Common myeloid progenitor, CD34-positive (primary cell): ENCODE results near the gene CLEC9A.

Experiments
- CTCF ChIA-PET: fragments of 350-600 bp; sonication (Branson Sonifier 250); formaldehyde crosslinking; loops from one replicate; lab custom pipeline; 2021; ENCODE audit warnings: antibody characterized with exemption; lab: Charles Lee
- POLR2A ChIA-PET: fragments of 350-600 bp; sonication (Branson Sonifier 250); formaldehyde crosslinking; loops from one replicate; lab custom pipeline; 2021; ENCODE audit warnings: antibody characterized with exemption; lab: Charles Lee
- DNase-seq, 3 donors: peaks; one replicate each; pipeline versions ENCODE4 v3.0.0 to v3.0.0-alpha.2; 2013
- H3K27ac ChIP-seq, 2 experiments: 1 replicate in 1 of 2; 2 replicates in 1 of 2; pipeline ENCODE4 v1.7.0; 2013; ENCODE audit warnings: inconsistent platforms in 2 of 2, low read length in 2 of 2, mild to moderate bottlenecking in 2 of 2, low read depth in 1 of 2, moderate library complexity in 1 of 2; ENCODE audit not compliant: severe bottlenecking in 2 of 2, insufficient read depth in 1 of 2, poor library complexity in 1 of 2
- H3K27me3 ChIP-seq, 5 experiments: replicated peaks in 2 of 5; 1 replicate in 3 of 5; 2 replicates in 2 of 5; pipeline versions ENCODE4 v1.6.1 to v1.7.0; 2013; ENCODE audit warnings: low read length in 4 of 5, mild to moderate bottlenecking in 2 of 5, moderate library complexity in 2 of 5, inconsistent platforms in 1 of 5; ENCODE audit not compliant: insufficient read depth in 5 of 5, control insufficient read depth in 4 of 5
- H3K36me3 ChIP-seq, 4 experiments: 1 replicate in 2 of 4; 2 replicates in 2 of 4; pipeline versions ENCODE4 v1.6.1 to v1.7.0; 2013; ENCODE audit warnings: low read length in 3 of 4, control low read depth in 1 of 4, mild to moderate bottlenecking in 1 of 4; ENCODE audit not compliant: control insufficient read depth in 4 of 4, insufficient read depth in 4 of 4
- H3K4me1 ChIP-seq, 4 experiments: 1 replicate in 3 of 4; 2 replicates in 1 of 4; pipeline versions ENCODE4 v1.6.1 to v1.7.1; 2013; ENCODE audit warnings: low read length in 3 of 4, mild to moderate bottlenecking in 3 of 4, control low read depth in 1 of 4, inconsistent platforms in 1 of 4, moderate library complexity in 1 of 4; ENCODE audit not compliant: control insufficient read depth in 4 of 4, insufficient read depth in 4 of 4; ENCODE audit errors: control extremely low read depth in 1 of 4
- H3K4me3 ChIP-seq, 7 experiments: 1 replicate in 4 of 7; 2 replicates in 3 of 7; pipeline versions ENCODE4 v1.5.1 to v1.7.0; 2013; ENCODE audit warnings: mild to moderate bottlenecking in 7 of 7, low read length in 6 of 7, moderate library complexity in 6 of 7, inconsistent platforms in 2 of 7, low read depth in 2 of 7, control low read depth in 1 of 7; ENCODE audit not compliant: insufficient read depth in 4 of 7, control insufficient read depth in 1 of 7; ENCODE audit errors: extremely low read depth in 1 of 7
- H3K9me3 ChIP-seq, 5 experiments: 1 replicate in 4 of 5; 2 replicates in 1 of 5; pipeline versions ENCODE4 v1.6.1 to v1.7.1; 2013; ENCODE audit warnings: low read length in 4 of 5, mild to moderate bottlenecking in 2 of 5, inconsistent platforms in 1 of 5, low read depth in 1 of 5, moderate library complexity in 1 of 5; ENCODE audit not compliant: control insufficient read depth in 4 of 5, insufficient read depth in 2 of 5; ENCODE audit errors: control extremely low read depth in 1 of 5
- WGBS: methylation state at CpG from one replicate; pipeline ENCODE4 v1.1.5; 2013; ENCODE audit not compliant: insufficient coverage; 5-methylcytosine and 5-hydroxymethylcytosine counted together

The CLEC9A gene

DNA sequence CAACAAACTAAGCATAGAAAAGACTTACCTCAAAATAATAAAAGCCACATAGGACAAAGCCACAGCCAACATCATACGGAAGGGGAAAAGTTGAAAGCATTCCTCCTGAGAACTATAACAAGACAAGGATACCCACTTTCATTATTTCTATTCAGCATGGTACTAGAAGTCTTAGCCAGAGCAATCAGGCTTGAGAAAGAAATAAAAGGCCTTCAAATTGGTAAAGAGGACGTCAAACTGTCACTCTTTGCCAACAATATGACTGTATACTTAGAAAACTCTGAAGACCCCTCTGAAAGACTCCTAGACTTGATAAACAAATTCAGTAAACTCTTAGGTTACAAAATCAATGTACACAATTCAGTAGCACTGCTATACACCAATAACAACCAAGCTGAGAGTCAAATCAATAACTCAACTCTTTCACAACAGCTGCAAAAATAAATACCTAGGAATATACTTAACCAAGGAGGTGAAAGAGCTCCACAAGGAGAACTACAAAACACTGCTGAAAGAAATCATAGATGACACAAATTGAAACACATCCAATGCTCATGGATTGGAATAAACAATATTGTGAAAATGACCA is 79.9 kb downstream of the CLEC9A start:
- no peak overlapping the region for H3K27ac ChIP-seq
- ChIA-PET CTCF (interaction anchor here (0.9 to 1.4 kb wide), 2 partner anchors 14 to 20 kb away, joined by 3 read pairs; no protein-coding TSS in a partner anchor), POLR2A (no interaction called here)
- peaks cover 0 to 7% (median 0%) of the 10 kb centered on the region in 5 experiments for H3K9me3 ChIP-seq
- no peaks in the 10 kb centered on the region for H3K36me3 ChIP-seq
- 90% methylated on average over 1 of the region's 2 CpGs for WGBS
- peaks cover 0 to 3% (median 1%) of the 10 kb centered on the region in 4 experiments for H3K4me1 ChIP-seq
- DNase-seq: no peak
- H3K4me3 ChIP-seq: no peak overlapping the region
- H3K27me3 ChIP-seq: no peaks in the 10 kb centered on the region

DNA sequence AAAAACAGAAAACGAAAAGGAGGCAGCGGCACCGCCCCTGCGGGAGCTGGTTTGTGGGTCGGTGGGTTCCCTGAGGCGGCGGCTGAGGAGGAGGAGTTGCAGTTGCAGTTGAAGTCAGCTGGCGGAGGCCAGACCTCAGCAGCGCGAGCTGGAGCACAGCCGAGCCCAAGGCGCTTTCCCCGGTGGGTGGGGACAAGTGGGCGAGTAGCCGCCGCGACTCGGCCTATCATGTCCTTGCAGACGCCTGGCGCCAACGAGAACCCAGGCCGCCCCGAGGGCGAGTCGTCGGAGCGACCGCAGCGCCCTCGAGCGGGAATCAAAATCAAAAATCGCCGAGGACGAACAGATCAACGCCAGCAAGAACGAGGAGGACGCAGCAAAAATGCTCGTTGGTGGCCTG is 81.0 kb downstream of the CLEC9A start:
- no peak for DNase-seq
- no peak overlapping the region for H3K27ac ChIP-seq
- ChIA-PET CTCF (interaction anchor here (0.9 to 1.4 kb wide), 2 partner anchors 15 to 21 kb away, joined by 3 read pairs; no protein-coding TSS in a partner anchor), POLR2A (no interaction called here)
- peaks cover 0 to 7% (median 0%) of the 10 kb centered on the region in 5 experiments for H3K9me3 ChIP-seq
- H3K27me3 ChIP-seq: no peaks in the 10 kb centered on the region
- 93% methylated on average over 38 of the region's 38 CpGs for WGBS
- H3K4me3 ChIP-seq: no peak overlapping the region
- peaks cover 0 to 3% (median 1%) of the 10 kb centered on the region in 4 experiments for H3K4me1 ChIP-seq
- H3K36me3 ChIP-seq: no peaks in the 10 kb centered on the region

DNA sequence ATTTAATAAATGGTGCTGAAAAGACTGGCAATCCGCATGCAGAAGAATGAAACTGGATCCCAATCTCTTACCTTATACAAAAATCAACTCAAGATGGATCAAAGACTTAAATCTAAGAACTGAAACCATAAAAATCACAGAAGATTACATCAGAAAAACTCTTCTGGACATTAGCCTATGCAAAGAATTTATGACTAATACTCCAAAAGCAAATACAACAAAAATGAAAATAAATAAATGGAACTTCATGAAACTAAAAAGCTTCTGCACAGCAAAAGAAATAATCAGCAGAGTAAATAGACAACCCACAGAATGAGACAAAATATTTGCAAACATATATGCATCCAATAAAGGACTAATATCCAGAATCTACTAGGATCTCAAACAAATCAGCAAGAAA is 82.6 kb downstream of the CLEC9A start:
- Histone ChIP-seq H3K4me1 (peaks cover 0 to 3% (median 1%) of the 10 kb centered on the region in 4 experiments), H3K27ac (no peak overlapping the region), H3K27me3 (no peaks in the 10 kb centered on the region), H3K36me3 (no peaks in the 10 kb centered on the region), H3K9me3 (peaks cover 0 to 7% (median 0%) of the 10 kb centered on the region in 5 experiments), H3K4me3 (no peak overlapping the region)
- ChIA-PET CTCF (interaction anchor here (0.9 kb wide), 1 partner anchor 12 kb away, joined by 3 read pairs; no protein-coding TSS in a partner anchor), POLR2A (no interaction called here)
- no peak for DNase-seq
- WGBS: 86% methylated on average over 1 of the region's 1 CpG

DNA sequence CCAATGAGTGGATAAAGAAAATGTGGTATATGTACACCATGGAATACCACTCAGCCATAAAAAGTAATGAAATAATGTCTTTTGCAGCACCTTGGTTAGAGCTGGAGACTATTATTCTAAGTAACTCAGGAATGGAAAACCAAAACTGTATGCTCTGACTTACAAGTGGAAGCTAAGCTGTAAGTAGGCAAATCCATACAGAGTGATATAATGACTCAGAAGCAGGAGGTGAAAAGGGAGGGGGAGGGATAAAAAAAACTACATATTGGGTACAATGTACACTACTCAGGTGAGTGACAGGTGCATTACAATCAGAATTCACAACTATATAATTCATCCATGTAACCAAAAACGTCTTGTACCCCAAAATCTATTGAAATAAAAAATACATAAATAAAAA is 83.4 kb downstream of the CLEC9A start:
- ChIA-PET POLR2A (no interaction called here), CTCF (interaction anchor here (0.9 kb wide), 1 partner anchor 13 kb away, joined by 3 read pairs; no protein-coding TSS in a partner anchor)
- no peaks in the 10 kb centered on the region for H3K27me3 ChIP-seq

DNA sequence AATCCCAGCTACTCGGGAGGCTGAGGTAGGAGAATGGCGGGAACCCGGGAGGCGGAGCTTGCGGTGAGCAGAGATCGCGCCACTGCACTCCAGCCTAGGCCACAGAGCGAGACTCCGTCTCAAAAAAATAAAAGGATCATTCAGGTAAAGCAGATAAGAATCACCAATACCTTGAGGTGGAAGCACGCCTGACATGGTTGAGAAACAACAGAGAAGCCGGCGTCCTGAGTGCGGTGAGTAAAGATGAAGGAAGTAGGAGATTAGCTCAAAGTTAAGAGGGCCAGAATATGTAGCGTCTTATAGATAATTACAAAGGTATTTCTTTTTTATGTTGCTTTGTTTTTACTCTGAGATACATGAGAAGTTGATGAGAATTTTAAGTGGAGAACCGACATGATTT is 84.8 kb downstream of the CLEC9A start:
- Histone ChIP-seq H3K4me3 (no peak overlapping the region), H3K27ac (no peak overlapping the region), H3K36me3 (peaks cover 0 to 2% (median 0%) of the 10 kb centered on the region in 4 experiments), H3K9me3 (peaks cover 0 to 7% (median 0%) of the 10 kb centered on the region in 5 experiments), H3K4me1 (peaks cover 0 to 3% (median 1%) of the 10 kb centered on the region in 4 experiments), H3K27me3 (no peaks in the 10 kb centered on the region)
- no peak for DNase-seq
- CTCF ChIA-PET: interaction anchor here (1.0 to 1.4 kb wide), 3 partner anchors 13 to 374 kb away, joined by 3 to 4 read pairs (median 3); no protein-coding TSS in a partner anchor
- WGBS: 91% methylated on average over 7 of the region's 15 CpGs
- POLR2A ChIA-PET: no interaction called here

More for the DNA sequence above, 83.4 kb downstream of the CLEC9A start:
- no peaks in the 10 kb centered on the region for H3K36me3 ChIP-seq
- H3K4me3 ChIP-seq: no peak overlapping the region
- peaks cover 0 to 7% (median 0%) of the 10 kb centered on the region in 5 experiments for H3K9me3 ChIP-seq
- DNase-seq: no peak
- H3K4me1 ChIP-seq: peaks cover 0 to 3% (median 1%) of the 10 kb centered on the region in 4 experiments
- WGBS: no CpG with 5 or more reads among the region's 1 CpG
- no peak overlapping the region for H3K27ac ChIP-seq
